ENCODE measurements around the gene PCA3.

DNA sequence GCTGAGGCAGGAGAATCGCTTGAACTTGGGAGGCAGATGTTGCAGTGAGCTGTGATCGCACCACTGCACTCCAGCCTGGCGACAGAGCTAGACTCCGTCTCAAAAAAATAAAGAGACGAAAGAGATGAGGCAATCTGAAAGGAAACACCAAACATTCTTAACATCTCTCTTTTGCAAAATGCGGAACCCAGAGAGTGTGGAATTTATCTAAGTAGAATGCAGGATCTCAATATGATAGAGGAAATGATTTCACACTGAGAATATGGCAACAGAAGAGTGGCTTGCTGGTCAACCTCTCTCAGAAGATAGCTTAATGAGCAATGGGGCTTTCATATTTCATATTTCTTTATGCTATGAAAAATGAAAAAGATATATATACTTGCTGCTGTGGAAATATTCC is 33.4 kb upstream of the PCA3 start:
- no peak for TF ChIP-seq MYC (IDR thresholded peaks at IDR 0.05; ENCODE audit: low read depth, low read length)
- TF ChIP-seq, protein P1, sequence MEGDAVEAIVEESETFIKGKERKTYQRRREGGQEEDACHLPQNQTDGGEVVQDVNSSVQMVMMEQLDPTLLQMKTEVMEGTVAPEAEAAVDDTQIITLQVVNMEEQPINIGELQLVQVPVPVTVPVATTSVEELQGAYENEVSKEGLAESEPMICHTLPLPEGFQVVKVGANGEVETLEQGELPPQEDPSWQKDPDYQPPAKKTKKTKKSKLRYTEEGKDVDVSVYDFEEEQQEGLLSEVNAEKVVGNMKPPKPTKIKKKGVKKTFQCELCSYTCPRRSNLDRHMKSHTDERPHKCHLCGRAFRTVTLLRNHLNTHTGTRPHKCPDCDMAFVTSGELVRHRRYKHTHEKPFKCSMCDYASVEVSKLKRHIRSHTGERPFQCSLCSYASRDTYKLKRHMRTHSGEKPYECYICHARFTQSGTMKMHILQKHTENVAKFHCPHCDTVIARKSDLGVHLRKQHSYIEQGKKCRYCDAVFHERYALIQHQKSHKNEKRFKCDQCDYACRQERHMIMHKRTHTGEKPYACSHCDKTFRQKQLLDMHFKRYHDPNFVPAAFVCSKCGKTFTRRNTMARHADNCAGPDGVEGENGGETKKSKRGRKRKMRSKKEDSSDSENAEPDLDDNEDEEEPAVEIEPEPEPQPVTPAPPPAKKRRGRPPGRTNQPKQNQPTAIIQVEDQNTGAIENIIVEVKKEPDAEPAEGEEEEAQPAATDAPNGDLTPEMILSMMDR (IDR thresholded peaks at IDR 0.05; ENCODE audit: extremely low read depth in 1 of 2, insufficient read depth in 1 of 2, low read depth in 1 of 2, low read length in 2 of 2), result no peak

Data from endothelial cell of umbilical vein (primary cell).